Measurements from ENCODE around the gene FOSB. TPM values are rescaled to one million over a fixed set of nuclear protein-coding genes. Genes with fewer than 3 reads are reported as not detected.
A peak's percentile ranks its signal among the peaks of the same experiment; 100 is the strongest.

The FOSB gene
- total RNA-seq, 2 donors from 2014 or later = 1.5 to 5.5 TPM

GRCh38 chr19:45475537-45476291, 7.9 kb downstream of the FOSB start:
- intact Hi-C loops (cut with DNase I) = no loop called here
- DNase-seq (no peak), ATAC-seq (no peak)

- intact Hi-C loops (cut with DNase I) = no loop called here
- DNase-seq = no peak
- no peak for ATAC-seq
Observed at GRCh38 chr19:45476304-45476703, 8.5 kb downstream of the FOSB start.

- intact Hi-C loops (cut with DNase I) = no loop called here
- DNase-seq = no peak
- no peak for ATAC-seq
Observed at GRCh38 chr19:45477186-45477585, 9.4 kb downstream of the FOSB start.

DNA sequence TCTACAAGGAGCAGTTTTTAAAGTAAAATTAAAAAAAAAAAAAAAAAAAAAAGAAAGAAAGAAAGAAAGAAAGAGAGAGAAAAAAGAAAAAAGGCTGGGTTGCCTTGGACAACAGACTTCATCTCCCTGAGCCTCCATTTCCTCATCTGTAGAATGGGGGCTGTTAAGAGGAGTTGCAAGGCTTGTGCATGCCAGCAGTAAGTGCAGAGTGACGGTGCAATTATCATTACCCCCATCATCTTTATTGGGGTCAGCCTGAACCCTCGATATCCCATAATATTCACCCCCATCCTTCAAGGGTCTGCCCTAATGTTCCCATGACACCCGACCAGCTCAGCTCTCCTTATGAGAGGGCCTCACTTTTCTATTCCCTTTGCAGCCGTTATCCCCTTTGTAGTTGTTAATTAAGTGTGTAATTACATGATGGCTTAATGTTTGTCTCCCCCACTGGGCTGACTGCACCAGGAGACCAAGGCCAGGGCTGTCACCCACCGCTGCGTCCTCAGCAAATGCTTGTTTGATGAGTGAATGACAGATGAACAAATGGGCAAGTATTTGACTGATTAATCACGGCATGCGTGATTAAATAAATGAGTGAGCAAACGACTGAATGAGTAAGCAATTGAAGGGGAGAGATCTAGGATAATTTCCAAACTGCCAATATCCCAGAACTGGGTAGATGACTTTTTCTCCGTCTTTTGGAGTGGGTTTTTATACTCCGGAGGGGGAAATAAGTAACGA, 10.1 kb downstream of the FOSB start:
- DNase-seq = no peak
- peak in 1 of 2 donors; percentile 11 for ATAC-seq
- intact Hi-C loops (cut with DNase I) = loop anchor here (2.0 kb wide), 2 partner anchors 39 to 49 kb away; no protein-coding TSS in a partner anchor

DNA sequence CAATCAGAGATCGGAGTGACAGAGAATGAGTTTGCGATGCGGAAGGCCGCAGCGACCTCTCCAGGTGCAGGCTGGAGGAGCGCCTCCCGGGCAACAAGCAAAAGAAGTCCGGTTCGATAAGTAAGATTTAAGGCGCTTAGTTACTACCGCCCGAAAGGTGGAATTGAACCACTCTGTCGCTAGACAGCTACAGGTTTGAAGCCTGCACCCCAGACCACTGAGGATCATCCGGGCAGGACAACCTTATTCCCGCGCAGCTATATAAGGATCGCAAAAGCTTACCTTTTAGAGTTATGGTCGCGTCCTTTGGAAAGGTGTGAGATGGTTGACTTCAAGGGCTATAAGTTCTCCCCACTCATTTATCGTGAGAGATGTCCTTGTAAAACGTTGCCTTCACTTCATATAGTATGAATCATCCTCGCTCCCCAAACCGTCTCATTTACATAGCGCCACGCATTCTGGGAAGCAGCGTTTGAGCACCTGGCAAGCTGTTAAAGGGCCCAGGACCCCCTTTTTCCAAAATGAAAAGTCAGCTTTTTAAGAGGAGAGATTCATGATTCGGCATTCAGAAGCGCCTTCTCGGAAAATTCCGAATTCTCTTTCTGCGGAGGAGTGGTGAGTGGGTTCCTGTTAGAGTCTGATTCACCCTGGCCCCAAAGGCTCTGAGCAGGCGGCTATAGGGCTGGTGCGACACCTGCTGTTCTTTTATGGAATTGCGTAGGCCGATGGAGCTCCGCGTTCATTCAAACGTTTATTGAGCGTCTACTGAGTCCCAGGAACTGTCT, 10.8 kb downstream of the FOSB start:
- ATAC-seq = peak; percentile 93 to 94
- DNase-seq = peak; percentile 81
- intact Hi-C loops (cut with DNase I) = loop anchor here (1.0 to 2.0 kb wide), 3 partner anchors 39 to 50 kb away; no protein-coding TSS in a partner anchor

DNA sequence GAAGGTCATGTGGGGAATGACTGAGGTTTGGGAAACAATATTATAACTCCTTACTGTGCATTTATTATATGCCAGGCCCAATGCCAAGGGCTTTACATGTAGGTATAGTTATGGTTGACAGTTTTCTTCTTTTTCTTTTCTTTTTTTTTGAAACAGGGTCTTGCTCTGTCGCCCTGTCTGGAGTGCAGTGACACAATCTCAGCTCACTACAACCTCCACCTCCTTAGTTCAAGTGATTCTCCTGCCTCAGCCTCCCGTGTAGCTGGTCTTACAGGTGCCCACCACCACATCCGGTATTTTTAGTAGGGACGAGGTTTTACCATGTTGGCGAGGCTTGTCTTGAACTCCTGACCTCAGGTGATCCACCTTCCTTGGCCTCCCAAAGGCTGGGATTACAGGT, 15.2 kb downstream of the FOSB start:
- no peak for ATAC-seq
- intact Hi-C loops (cut with DNase I) = no loop called here
- DNase-seq = no peak

DNA sequence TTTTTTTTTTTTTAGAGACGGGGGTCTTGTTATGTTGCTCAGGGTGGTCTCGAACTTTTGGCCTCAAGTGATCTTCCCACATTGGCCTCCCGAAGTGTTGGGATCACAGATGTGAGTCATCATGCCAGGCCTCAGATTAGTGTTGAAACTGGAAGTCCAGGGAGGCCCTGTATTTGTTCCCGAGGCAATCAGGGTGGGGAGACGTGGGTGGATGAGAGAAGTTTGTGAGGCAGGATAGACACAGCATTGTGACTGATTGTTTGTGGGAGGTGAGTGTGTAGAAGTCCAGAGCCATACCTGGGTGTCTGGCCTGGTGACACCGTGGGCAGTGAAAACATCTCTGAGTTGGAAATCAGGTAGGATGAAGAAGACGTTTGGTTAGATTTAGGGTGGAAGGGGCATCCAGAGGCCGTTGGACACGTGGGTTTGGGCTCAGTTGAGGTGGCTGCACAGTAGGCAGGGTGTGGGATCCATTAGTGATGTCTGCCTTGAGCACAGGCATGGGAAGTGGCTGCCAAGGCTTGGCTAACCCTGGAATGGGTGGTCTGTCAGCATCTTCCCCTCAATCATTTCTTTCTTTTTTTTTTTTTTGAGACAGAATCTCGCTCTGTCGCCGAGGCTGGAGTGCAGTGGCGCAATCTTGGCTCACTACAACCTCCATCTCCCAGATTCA, 16.6 kb downstream of the FOSB start:
- intact Hi-C loops (cut with DNase I) = no loop called here
- DNase-seq (no peak), ATAC-seq (no peak)

GRCh38 chr19:45485305-45486077, 17.7 kb downstream of the FOSB start:
- peak; percentile 99 to 100 for ATAC-seq
- DNase-seq = peak; percentile 99
- intact Hi-C loops (cut with DNase I) = no loop called here

- no peak for ATAC-seq
- intact Hi-C loops (cut with DNase I) = no loop called here
- no peak for DNase-seq
Observed at GRCh38 chr19:45488708-45489107, 20.9 kb downstream of the FOSB start.

GRCh38 chr19:45489216-45489855, 21.5 kb downstream of the FOSB start:
- DNase-seq = no peak

GRCh38 chr19:45492137-45492626, 24.4 kb downstream of the FOSB start:
- intact Hi-C loops (cut with DNase I) = no loop called here
- DNase-seq = no peak
- ATAC-seq = no peak

More at GRCh38 chr19:45489216-45489855, 21.5 kb downstream of the FOSB start:
- intact Hi-C loops (cut with DNase I) = no loop called here
- ATAC-seq = no peak

DNA sequence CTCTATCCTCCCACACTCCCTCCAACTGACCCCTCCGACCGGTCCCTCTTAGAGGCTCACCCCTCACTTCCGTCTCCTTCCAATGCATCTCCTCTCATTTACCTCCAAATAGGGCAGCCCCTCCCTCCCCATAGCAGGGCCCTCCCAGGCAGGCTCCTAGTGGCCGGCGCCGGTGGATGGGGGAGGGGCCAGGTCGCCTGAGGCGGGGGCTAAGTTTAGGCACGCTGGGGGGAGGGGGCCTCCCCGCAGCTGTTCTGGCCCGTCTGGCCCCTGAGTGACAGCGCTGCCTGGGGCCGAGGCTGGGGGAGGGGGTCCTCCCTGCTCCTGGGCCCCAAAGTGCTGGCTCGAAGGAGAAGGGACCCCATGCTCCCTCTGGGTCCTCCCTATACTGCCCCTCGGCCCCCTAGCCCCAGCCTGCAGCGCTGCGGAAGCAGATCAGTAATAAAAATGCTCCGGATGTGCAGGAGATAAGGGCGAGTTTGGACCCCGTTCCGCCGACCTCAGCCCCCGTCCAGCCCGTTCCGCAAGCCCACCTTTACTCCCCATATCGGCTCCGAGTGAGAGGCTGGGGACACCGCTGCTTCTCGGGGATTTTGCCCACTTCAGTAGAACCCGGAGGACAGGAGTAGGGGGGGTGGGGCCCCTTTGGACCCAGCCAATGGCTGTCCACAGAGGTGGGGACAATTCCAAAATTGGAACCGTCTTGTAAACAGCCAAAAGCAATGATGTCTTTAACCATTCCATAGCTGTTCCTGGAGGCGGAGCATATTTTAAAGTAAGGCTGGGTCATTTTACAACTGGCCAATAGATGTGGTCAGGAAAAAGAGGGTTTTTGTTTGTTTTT, 25.1 kb downstream of the FOSB start:
- ATAC-seq = peak; percentile 53 to 70
- DNase-seq = peak; percentile 74
- intact Hi-C loops (cut with DNase I) = no loop called here

DNA sequence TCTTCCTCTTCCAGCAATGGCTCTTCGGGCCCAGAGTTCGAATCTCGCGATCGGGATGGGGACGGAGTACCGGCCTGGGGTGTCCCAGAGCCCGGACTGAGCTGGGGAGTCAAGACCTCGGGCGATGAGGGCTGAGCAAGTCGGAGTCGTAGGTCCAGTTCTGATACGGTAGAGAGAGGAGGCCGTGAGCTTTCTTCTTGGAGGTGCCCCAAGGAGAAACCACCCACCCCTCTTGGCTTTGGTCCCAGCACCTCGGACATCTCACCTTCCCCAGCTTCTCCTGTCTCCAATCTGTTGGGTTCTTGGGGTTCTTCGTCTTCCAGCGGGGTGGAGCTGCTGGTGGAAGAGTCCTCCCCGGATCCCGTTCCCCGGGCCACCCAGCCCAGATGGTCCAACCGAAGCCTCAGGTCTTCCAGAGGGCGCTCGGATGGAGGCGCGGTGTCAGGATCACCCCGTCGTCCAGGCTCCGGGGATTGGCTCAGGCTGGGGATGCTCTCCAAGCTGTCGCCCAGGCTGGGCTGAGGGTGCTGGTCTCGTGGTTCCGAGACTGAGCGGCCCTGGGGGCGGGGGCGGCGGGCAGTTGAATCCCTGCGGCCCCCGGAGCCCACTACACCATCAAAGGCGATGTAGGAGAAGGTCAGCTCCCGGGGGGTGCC, 26.6 kb downstream of the FOSB start:
- ATAC-seq (no peak), DNase-seq (no peak)
- intact Hi-C loops (cut with DNase I) = no loop called here

- DNase-seq (no peak), ATAC-seq (no peak)
- intact Hi-C loops (cut with DNase I) = no loop called here
Observed at GRCh38 chr19:45495178-45495577, 27.4 kb downstream of the FOSB start.

- intact Hi-C loops (cut with DNase I) = no loop called here
- ATAC-seq = peak; percentile 29 to 36
- peak; percentile 56 for DNase-seq
Observed at GRCh38 chr19:45496349-45496953, 28.7 kb downstream of the FOSB start.

GRCh38 chr19:45497791-45498190, 30.0 kb downstream of the FOSB start:
- intact Hi-C loops (cut with DNase I) = no loop called here
- ATAC-seq (no peak), DNase-seq (no peak)

Measured in left cardiac atrium (tissue), 4 donors.